Colonic mucosa (tissue), 4 donors: ENCODE results near the gene TWSG1. TPM values are rescaled to one million over a fixed set of nuclear protein-coding genes. Genes with fewer than 3 reads are reported as not detected.

ENCODE experiments used
- DNase-seq: peaks from one replicate; pipeline ENCODE4 v3.0.0-alpha.2; 2020
- H3K27ac ChIP-seq: fragments of 200-600 bp; one replicate; pipeline ENCODE4 v1.8.0; 2021
- H3K27me3 ChIP-seq: fragments of 200-600 bp; one replicate; pipeline ENCODE4 v1.8.0; 2021
- H3K36me3 ChIP-seq: fragments of 200-600 bp; one replicate; pipeline ENCODE4 v1.8.0; 2021
- H3K4me1 ChIP-seq: fragments of 200-600 bp; one replicate; pipeline ENCODE4 v1.8.0; 2021; ENCODE audit warnings: mild to moderate bottlenecking
- H3K4me3 ChIP-seq: fragments of 200-600 bp; one replicate; pipeline ENCODE4 v1.8.0; 2021
- H3K9ac ChIP-seq, 2 donors: one replicate each; pipeline ENCODE4 v1.7.0; 2013; ENCODE audit warnings: control low read depth in 2 of 2, low read depth in 2 of 2, low read length in 2 of 2
- H3K9me3 ChIP-seq: fragments of 200-600 bp; one replicate; pipeline ENCODE4 v1.8.0; 2021
- CTCF ChIP-seq: fragments of 200-600 bp; IDR thresholded peaks from one replicate; pipeline ENCODE4 v1.8.0; 2022; ENCODE audit warnings: antibody characterized with exemption, mild to moderate bottlenecking
- intact Hi-C: fragments of 100-400 bp; cut with DNase I; formaldehyde crosslinking; loops from one replicate; pipeline ENCODE4 v1.14.1; 2022
- total RNA-seq, 2 donors: library from RNA; stranded (reverse); fragmentation: NEBNext Ultra II Directional in 1 of 2; extraction: Animal tissue kit (Norgen Biotek cat#: 25700) in 1 of 2; gene quantifications; one replicate each; pipeline ENCODE4 v1.2.1, GENCODE V29; 2021
- donor health status: healthy.
- donor health status: DM: no; HTN: no; CAD: no.
- donor health status: DM: no; HTN: no; CAD: no.

TWSG1 gene
- total RNA-seq, 2 donors from 2014 or later, result 14.1 to 25.1 TPM

GRCh38 chr18:9319333-9319732, 15.2 kb upstream of the TWSG1 start:
- Histone ChIP-seq H3K27me3 (no peaks in the 10 kb centered on the region), H3K27ac (no peak overlapping the region), H3K4me1 (no peaks in the 10 kb centered on the region), H3K4me3 (no peak overlapping the region), H3K9me3 (no peaks in the 10 kb centered on the region), H3K36me3 (no peaks in the 10 kb centered on the region), H3K9ac (no peak overlapping the region)
- no peak for DNase-seq
- no peak for TF ChIP-seq CTCF
- intact Hi-C loops, result no loop called here

GRCh38 chr18:9321017-9321452, 13.5 kb upstream of the TWSG1 start:
- H3K4me1 ChIP-seq, result no peaks in the 10 kb centered on the region
- no peak overlapping the region for H3K4me3 ChIP-seq
- intact Hi-C loops, result no loop called here
- no peaks in the 10 kb centered on the region for H3K36me3 ChIP-seq
- no peak for TF ChIP-seq CTCF
- DNase-seq, result no peak
- no peaks in the 10 kb centered on the region for H3K9me3 ChIP-seq
- H3K27ac ChIP-seq, result no peak overlapping the region
- no peak overlapping the region for H3K9ac ChIP-seq
- no peaks in the 10 kb centered on the region for H3K27me3 ChIP-seq

- no peaks in the 10 kb centered on the region for H3K36me3 ChIP-seq
- TF ChIP-seq CTCF, result no peak
- intact Hi-C loops, result no loop called here
- H3K9ac ChIP-seq, result no peak overlapping the region
- no peak overlapping the region for H3K4me3 ChIP-seq
- no peak overlapping the region for H3K27ac ChIP-seq
- no peaks in the 10 kb centered on the region for H3K4me1 ChIP-seq
- H3K9me3 ChIP-seq, result no peaks in the 10 kb centered on the region
- DNase-seq, result no peak
- H3K27me3 ChIP-seq, result no peaks in the 10 kb centered on the region
These were observed 12.8 kb upstream of the TWSG1 start for GRCh38 chr18:9321736-9322135.

GRCh38 chr18:9322744-9323143, 11.8 kb upstream of the TWSG1 start:
- TF ChIP-seq CTCF, result no peak
- Histone ChIP-seq H3K27me3 (no peaks in the 10 kb centered on the region), H3K4me1 (no peaks in the 10 kb centered on the region), H3K9me3 (no peaks in the 10 kb centered on the region), H3K4me3 (no peak overlapping the region), H3K27ac (no peak overlapping the region), H3K9ac (no peak overlapping the region), H3K36me3 (no peaks in the 10 kb centered on the region)
- intact Hi-C loops, result no loop called here
- DNase-seq, result no peak

- Histone ChIP-seq H3K9me3 (no peaks in the 10 kb centered on the region), H3K4me3 (no peak overlapping the region), H3K36me3 (no peaks in the 10 kb centered on the region), H3K27ac (no peak overlapping the region), H3K4me1 (no peaks in the 10 kb centered on the region), H3K27me3 (no peaks in the 10 kb centered on the region), H3K9ac (no peak overlapping the region)
- no peak for TF ChIP-seq CTCF
- no peak for DNase-seq
- intact Hi-C loops, result no loop called here
These were observed 10.7 kb upstream of the TWSG1 start for GRCh38 chr18:9323750-9324445.
